B cell (primary cell): ENCODE data around the gene TOMM7. TPM values are rescaled to one million over a fixed set of nuclear protein-coding genes. Genes with fewer than 3 reads are reported as not detected.

ENCODE experiments used
- ATAC-seq: fragments of 200-7000 bp; cut with Tn5 transposase; one replicate; pipeline ENCODE4 v1.10.0; 2021; ENCODE audit warnings: low read depth, mild to moderate bottlenecking, moderate number of reproducible peaks, moderate library complexity
- CTCF ChIA-PET: fragments of 350-600 bp; sonication (Branson Sonifier 250); formaldehyde crosslinking; loops from one replicate; lab custom pipeline; 2021; ENCODE audit warnings: antibody characterized with exemption, inconsistent platforms; lab: Charles Lee
- POLR2A ChIA-PET: fragments of 350-600 bp; sonication (Branson Sonifier 250); formaldehyde crosslinking; loops from one replicate; lab custom pipeline; 2021; ENCODE audit warnings: antibody characterized with exemption; lab: Charles Lee
- DNase-seq: peaks from one replicate; pipeline ENCODE4 v3.0.0; 2013
- H2AFZ ChIP-seq: 2 replicates; pipeline ENCODE4 v1.6.1; 2012; ENCODE audit warnings: mild to moderate bottlenecking, low read depth, low read length; ENCODE audit not compliant: insufficient read depth, poor library complexity, severe bottlenecking
- H3K27ac ChIP-seq, 2 donors: 1 replicate in 1 of 2; 2 replicates in 1 of 2; pipeline ENCODE4 v1.5.1; 2012 to 2013; ENCODE audit warnings: low read length in 2 of 2, mild to moderate bottlenecking in 2 of 2, moderate library complexity in 1 of 2
- H3K27me3 ChIP-seq, 4 experiments: fragments of 200-600 bp in 1 of 4; sonication (generic) in 1 of 4; replicated peaks in 1 of 4; 1 replicate in 2 of 4; 2 replicates in 2 of 4; pipeline versions ENCODE4 v1.6.1 to v1.7.0; 2013 to 2016; ENCODE audit warnings: low read length in 3 of 4, mild to moderate bottlenecking in 2 of 4, mixed read lengths in 1 of 4, moderate library complexity in 1 of 4; ENCODE audit not compliant: insufficient read depth in 4 of 4, control insufficient read depth in 3 of 4; ENCODE audit errors: control extremely low read depth in 1 of 4
- H3K36me3 ChIP-seq, 2 experiments: replicated peaks in 1 of 2; 1 replicate in 1 of 2; 2 replicates in 1 of 2; pipeline versions ENCODE4 v1.6.1 to v1.7.1; 2013; ENCODE audit warnings: low read length in 1 of 2; ENCODE audit not compliant: insufficient read depth in 2 of 2, control insufficient read depth in 1 of 2; ENCODE audit errors: control extremely low read depth in 1 of 2, extremely low read depth in 1 of 2
- H3K4me1 ChIP-seq, 2 donors: fragments of 200-600 bp in 1 of 2; sonication (generic) in 1 of 2; 1 replicate in 1 of 2; 2 replicates in 1 of 2; pipeline versions ENCODE4 v1.5.1 to v1.6.1; 2013 to 2017; ENCODE audit warnings: low read length in 2 of 2; ENCODE audit not compliant: control insufficient read depth in 2 of 2, insufficient read depth in 2 of 2
- H3K4me2 ChIP-seq: replicated peaks from 2 replicates; pipeline ENCODE3; 2012; ENCODE audit warnings: mild to moderate bottlenecking, low read depth, low read length; ENCODE audit not compliant: poor library complexity, severe bottlenecking
- H3K4me3 ChIP-seq, 5 experiments: fragments of 200-600 bp in 1 of 5; sonication (generic) in 1 of 5; 1 replicate in 3 of 5; 2 replicates in 2 of 5; pipeline versions ENCODE4 v1.5.1 to v1.7.0; 2011 to 2016; ENCODE audit warnings: low read length in 4 of 5, mild to moderate bottlenecking in 4 of 5, low read depth in 2 of 5, control low read depth in 1 of 5, moderate library complexity in 1 of 5; ENCODE audit not compliant: insufficient read depth in 1 of 5; ENCODE audit errors: control extremely low read depth in 1 of 5, extremely low read depth in 1 of 5
- H3K79me2 ChIP-seq: fragments of 200-600 bp; sonication (generic); one replicate; pipeline ENCODE4 v1.6.0; 2016; ENCODE audit warnings: low read length; ENCODE audit not compliant: control insufficient read depth, insufficient read depth
- H3K9ac ChIP-seq: fragments of 200-600 bp; sonication (generic); 2 replicates; pipeline ENCODE4 v1.6.1; 2017; ENCODE audit warnings: mild to moderate bottlenecking, low read length, moderate library complexity
- H3K9me3 ChIP-seq, 3 donors: one replicate each; pipeline versions ENCODE4 v1.6.1 to v1.7.1; 2013; ENCODE audit warnings: low read length in 2 of 3; ENCODE audit not compliant: control insufficient read depth in 2 of 3, insufficient read depth in 1 of 3; ENCODE audit errors: control extremely low read depth in 1 of 3
- H4K20me1 ChIP-seq: 2 replicates; pipeline ENCODE4 v1.6.0; 2012; ENCODE audit warnings: mild to moderate bottlenecking, low read length; ENCODE audit not compliant: insufficient read depth, control insufficient read depth, poor library complexity, severe bottlenecking
- H3K27ac Mint-ChIP-seq: one replicate; pipeline ENCODE4 v1.8.0; 2021; ENCODE audit warnings: mixed read lengths
- H3K27me3 Mint-ChIP-seq: one replicate; pipeline ENCODE4 v1.8.0; 2021; ENCODE audit warnings: mixed read lengths
- H3K4me1 Mint-ChIP-seq: one replicate; pipeline ENCODE4 v1.8.0; 2021; ENCODE audit warnings: mixed read lengths
- H3K4me3 Mint-ChIP-seq: one replicate; pipeline ENCODE4 v1.8.0; 2021; ENCODE audit warnings: mixed read lengths
- H3K9me3 Mint-ChIP-seq: one replicate; pipeline ENCODE4 v1.8.0; 2022; ENCODE audit warnings: mixed read lengths; ENCODE audit not compliant: insufficient read depth
- EZH2 ChIP-seq: IDR thresholded peaks from 2 replicates; pipeline ENCODE4 v1.6.1; 2012; ENCODE audit warnings: borderline replicate concordance, low read depth, mild to moderate bottlenecking, moderate library complexity, low read length; ENCODE audit not compliant: insufficient read depth, poor library complexity, severe bottlenecking
- WGBS: methylation state at CpG from one replicate; pipeline ENCODE4 v1.1.5; 2013; ENCODE audit warnings: missing lambda C conversion rate; ENCODE audit not compliant: insufficient coverage; 5-methylcytosine and 5-hydroxymethylcytosine counted together
- intact Hi-C: fragments of 100-400 bp; cut with micrococcal nuclease; formaldehyde crosslinking; loops from one replicate; pipeline ENCODE4 v1.10.0; 2022
- polyA plus RNA-seq: library from polyadenylated mRNA; depleted of rRNA; stranded (reverse); fragments of >200 nt; gene quantifications from 2 replicates; pipeline ENCODE4 v1.2.3, GENCODE V29; 2012
- total RNA-seq, 2 donors: library from RNA; stranded (reverse); fragments of 120-200 nt in 1 of 2; gene quantifications; 1 replicate in 1 of 2; 2 replicates in 1 of 2; pipeline versions ENCODE4 v1.2.3 to v1.2.4, GENCODE V29; 2013 to 2022
- TF ChIP-seq, protein P1 (sequence below): fragments of 200-600 bp; IDR thresholded peaks from one replicate; pipeline ENCODE4 v1.8.0; 2022; ENCODE audit warnings: antibody characterized with exemption, mild to moderate bottlenecking

TOMM7 gene
- total and polyA plus RNA-seq, 2 donors (not counting 1 experiment from before 2014, with no cell fraction given) = 276 to 437 TPM

DNA sequence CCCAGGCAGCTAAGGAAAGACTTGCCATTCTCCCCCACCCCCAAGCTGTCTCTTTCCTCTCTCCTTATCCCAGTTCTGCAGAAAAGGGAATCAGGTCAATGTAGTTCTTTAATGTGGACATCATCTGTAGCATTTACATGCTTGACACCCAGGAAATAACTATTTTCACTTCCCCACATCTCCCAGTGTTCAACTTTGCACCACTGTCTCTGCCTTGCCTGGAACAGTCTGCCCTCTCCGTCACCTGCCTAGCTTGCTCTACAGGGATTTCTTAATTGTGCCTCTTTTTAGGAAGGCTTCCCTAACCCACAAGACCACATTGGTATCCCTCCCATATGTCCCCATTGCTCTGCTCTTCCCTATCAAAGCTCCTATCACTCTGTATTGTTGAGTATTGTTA, 45.9 kb upstream of the TOMM7 start:
- no peak for DNase-seq
- Mint-ChIP-seq H3K9me3 (no peaks in the 10 kb centered on the region), H3K27me3 (no peaks in the 10 kb centered on the region), H3K4me1 (peaks cover 45% of the 10 kb centered on the region), H3K27ac (peak overlapping the region; percentile 38), H3K4me3 (no peak overlapping the region)
- no peak for TF ChIP-seq EZH2
- TF ChIP-seq, protein P1, sequence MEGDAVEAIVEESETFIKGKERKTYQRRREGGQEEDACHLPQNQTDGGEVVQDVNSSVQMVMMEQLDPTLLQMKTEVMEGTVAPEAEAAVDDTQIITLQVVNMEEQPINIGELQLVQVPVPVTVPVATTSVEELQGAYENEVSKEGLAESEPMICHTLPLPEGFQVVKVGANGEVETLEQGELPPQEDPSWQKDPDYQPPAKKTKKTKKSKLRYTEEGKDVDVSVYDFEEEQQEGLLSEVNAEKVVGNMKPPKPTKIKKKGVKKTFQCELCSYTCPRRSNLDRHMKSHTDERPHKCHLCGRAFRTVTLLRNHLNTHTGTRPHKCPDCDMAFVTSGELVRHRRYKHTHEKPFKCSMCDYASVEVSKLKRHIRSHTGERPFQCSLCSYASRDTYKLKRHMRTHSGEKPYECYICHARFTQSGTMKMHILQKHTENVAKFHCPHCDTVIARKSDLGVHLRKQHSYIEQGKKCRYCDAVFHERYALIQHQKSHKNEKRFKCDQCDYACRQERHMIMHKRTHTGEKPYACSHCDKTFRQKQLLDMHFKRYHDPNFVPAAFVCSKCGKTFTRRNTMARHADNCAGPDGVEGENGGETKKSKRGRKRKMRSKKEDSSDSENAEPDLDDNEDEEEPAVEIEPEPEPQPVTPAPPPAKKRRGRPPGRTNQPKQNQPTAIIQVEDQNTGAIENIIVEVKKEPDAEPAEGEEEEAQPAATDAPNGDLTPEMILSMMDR = no peak
- H2AFZ ChIP-seq = no peak overlapping the region
- peaks cover 17 to 23% of the 10 kb centered on the region in 2 donors for H3K4me1 ChIP-seq
- H3K9ac ChIP-seq = no peak overlapping the region
- ChIA-PET POLR2A (interaction anchor here (0.7 kb wide), 1 partner anchor 30 kb away, joined by 3 read pairs; no protein-coding TSS in a partner anchor), CTCF (interaction anchor here (2.7 kb wide), 1 partner anchor 8 kb away, joined by 12 read pairs; no protein-coding TSS in a partner anchor)
- H3K79me2 ChIP-seq = no peaks in the 10 kb centered on the region
- H3K4me3 ChIP-seq = no peak overlapping the region
- peak overlapping the region; percentile 4 for H3K4me2 ChIP-seq
- H3K9me3 ChIP-seq = no peaks in the 10 kb centered on the region
- H4K20me1 ChIP-seq = no peaks in the 10 kb centered on the region
- 67% methylated on average over 1 of the region's 1 CpG for WGBS
- no peak overlapping the region for H3K27ac ChIP-seq
- intact Hi-C loops = no loop called here
- ATAC-seq = no peak
- H3K27me3 ChIP-seq = no peaks in the 10 kb centered on the region
- H3K36me3 ChIP-seq = no peaks in the 10 kb centered on the region

DNA sequence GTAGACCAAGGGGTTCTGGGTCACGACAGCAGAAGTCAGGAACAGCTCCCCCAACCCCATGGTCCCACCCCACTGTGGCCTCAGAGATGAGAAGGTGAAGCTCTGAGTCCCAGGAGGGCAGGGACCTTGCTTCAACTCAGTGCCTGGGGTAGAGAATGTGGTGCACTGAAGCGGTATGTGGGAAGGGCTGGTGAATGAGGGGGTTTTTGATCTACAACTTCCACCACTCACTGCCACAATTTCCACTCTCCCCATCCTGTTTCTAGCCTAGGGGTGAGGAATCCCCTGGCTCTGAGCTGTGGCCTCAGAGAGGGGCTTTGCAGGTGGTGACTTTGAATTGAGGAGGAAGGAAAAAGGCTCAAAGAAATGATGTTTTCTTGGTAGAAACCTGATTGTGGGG, 44.9 kb upstream of the TOMM7 start:
- Mint-ChIP-seq H3K9me3 (no peaks in the 10 kb centered on the region), H3K4me3 (no peak overlapping the region), H3K27ac (no peak overlapping the region), H3K27me3 (no peaks in the 10 kb centered on the region), H3K4me1 (peaks cover 41% of the 10 kb centered on the region)
- H2AFZ ChIP-seq = no peak overlapping the region
- CTCF ChIA-PET = interaction anchor here (0.8 to 0.9 kb wide), 2 partner anchors 11 to 188 kb away, joined by 3 to 4 read pairs; no protein-coding TSS in a partner anchor
- no peak overlapping the region for H3K9ac ChIP-seq
- H3K4me2 ChIP-seq = no peak overlapping the region
- ATAC-seq = no peak
- H4K20me1 ChIP-seq = no peaks in the 10 kb centered on the region
- no peaks in the 10 kb centered on the region for H3K27me3 ChIP-seq
- POLR2A ChIA-PET = no interaction called here
- no peak for DNase-seq
- no peaks in the 10 kb centered on the region for H3K79me2 ChIP-seq
- H3K4me1 ChIP-seq = peaks cover 17 to 21% of the 10 kb centered on the region in 2 donors
- WGBS = no CpG with 5 or more reads among the region's 2 CpGs
- H3K9me3 ChIP-seq = no peaks in the 10 kb centered on the region
- TF ChIP-seq, protein P1 = no peak
- no peak for TF ChIP-seq EZH2
- no peaks in the 10 kb centered on the region for H3K36me3 ChIP-seq
- H3K27ac ChIP-seq = no peak overlapping the region
- intact Hi-C loops = no loop called here
- no peak overlapping the region for H3K4me3 ChIP-seq
